ENCODE results near the gene NSUN6.

Gene NSUN6

GRCh38 chr10:18651324-18652007 is at the start of gene NSUN6:
Gene NSUN6 (minus strand): TSS chr10:18651587. CDS start chr10:18651203, 384 bp downstream.
- H3K4me3 ChIP-seq (ENCODE audit: low read length), result peak within 1 kb of the TSS; percentile 98

GRCh38 chr10:18699849-18700840 is 48.8 kb upstream of the NSUN6 start:
- H3K4me3 ChIP-seq (ENCODE audit: low read length), result no peak overlapping the region
- no peak for TF ChIP-seq ZNF274 (IDR thresholded peaks at IDR 0.05; ENCODE audit: low read depth, low read length)

More at GRCh38 chr10:18651324-18652007, at the start of gene NSUN6:
- TF ChIP-seq ZNF274 (IDR thresholded peaks at IDR 0.05; ENCODE audit: low read depth, low read length), result no peak

- H3K4me3 ChIP-seq (ENCODE audit: low read length), result no peak overlapping the region
- TF ChIP-seq ZNF274 (IDR thresholded peaks at IDR 0.05; ENCODE audit: low read depth, low read length), result no peak
Measured at GRCh38 chr10:18690541-18690940, 39.2 kb upstream of the NSUN6 start.

GRCh38 chr10:18689498-18689897 is 38.1 kb upstream of the NSUN6 start:
- no peak for TF ChIP-seq ZNF274 (IDR thresholded peaks at IDR 0.05; ENCODE audit: low read depth, low read length)
- H3K4me3 ChIP-seq (ENCODE audit: low read length), result no peak overlapping the region

- no peak overlapping the region for H3K4me3 ChIP-seq (ENCODE audit: low read length)
- TF ChIP-seq ZNF274 (IDR thresholded peaks at IDR 0.05; ENCODE audit: low read depth, low read length), result no peak
Measured at GRCh38 chr10:18687706-18688105, 36.3 kb upstream of the NSUN6 start.

GRCh38 chr10:18687195-18687594 is 35.8 kb upstream of the NSUN6 start:
- no peak for TF ChIP-seq ZNF274 (IDR thresholded peaks at IDR 0.05; ENCODE audit: low read depth, low read length)
- no peak overlapping the region for H3K4me3 ChIP-seq (ENCODE audit: low read length)

- no peak for TF ChIP-seq ZNF274 (IDR thresholded peaks at IDR 0.05; ENCODE audit: low read depth, low read length)
- H3K4me3 ChIP-seq (ENCODE audit: low read length), result no peak overlapping the region
Measured at GRCh38 chr10:18685555-18685954, 34.2 kb upstream of the NSUN6 start.

- TF ChIP-seq ZNF274 (IDR thresholded peaks at IDR 0.05; ENCODE audit: low read depth, low read length), result no peak
- no peak overlapping the region for H3K4me3 ChIP-seq (ENCODE audit: low read length)
Measured at GRCh38 chr10:18684953-18685352, 33.6 kb upstream of the NSUN6 start.

GRCh38 chr10:18684416-18684815 is 33.0 kb upstream of the NSUN6 start:
- no peak for TF ChIP-seq ZNF274 (IDR thresholded peaks at IDR 0.05; ENCODE audit: low read depth, low read length)
- H3K4me3 ChIP-seq (ENCODE audit: low read length), result no peak overlapping the region

GRCh38 chr10:18683427-18683826 is 32.0 kb upstream of the NSUN6 start:
- no peak for TF ChIP-seq ZNF274 (IDR thresholded peaks at IDR 0.05; ENCODE audit: low read depth, low read length)
- no peak overlapping the region for H3K4me3 ChIP-seq (ENCODE audit: low read length)

GRCh38 chr10:18681971-18682411 is 30.6 kb upstream of the NSUN6 start:
- TF ChIP-seq ZNF274 (IDR thresholded peaks at IDR 0.05; ENCODE audit: low read depth, low read length), result no peak
- no peak overlapping the region for H3K4me3 ChIP-seq (ENCODE audit: low read length)

GRCh38 chr10:18681366-18681765 is 30.0 kb upstream of the NSUN6 start:
- no peak for TF ChIP-seq ZNF274 (IDR thresholded peaks at IDR 0.05; ENCODE audit: low read depth, low read length)
- H3K4me3 ChIP-seq (ENCODE audit: low read length), result no peak overlapping the region

- no peak for TF ChIP-seq ZNF274 (IDR thresholded peaks at IDR 0.05; ENCODE audit: low read depth, low read length)
- no peak overlapping the region for H3K4me3 ChIP-seq (ENCODE audit: low read length)
Measured at GRCh38 chr10:18680754-18681153, 29.4 kb upstream of the NSUN6 start.

- no peak for TF ChIP-seq ZNF274 (IDR thresholded peaks at IDR 0.05; ENCODE audit: low read depth, low read length)
- no peak overlapping the region for H3K4me3 ChIP-seq (ENCODE audit: low read length)
Measured at GRCh38 chr10:18675086-18675801, 23.9 kb upstream of the NSUN6 start.
